HG03378 (cell line): ENCODE measurements around the gene SRGAP2B.
"Not testable (repeated sequence)": the region's sequence is repeated elsewhere in the genome, so short reads cannot be mapped to it uniquely, and the experiment has no call there.

Source experiments
- ATAC-seq: cut with Tn5 transposase; IDR thresholded peaks from one replicate; pipeline ENCODE4 v1.9.1; 2021; ENCODE audit warnings: mild to moderate bottlenecking, moderate library complexity; ENCODE audit not compliant: unreplicated experiment

The SRGAP2B gene

GRCh38 chr1:144961604-144962583 is 133.2 kb downstream of the SRGAP2B start:
- ATAC-seq: not testable (repeated sequence)

DNA sequence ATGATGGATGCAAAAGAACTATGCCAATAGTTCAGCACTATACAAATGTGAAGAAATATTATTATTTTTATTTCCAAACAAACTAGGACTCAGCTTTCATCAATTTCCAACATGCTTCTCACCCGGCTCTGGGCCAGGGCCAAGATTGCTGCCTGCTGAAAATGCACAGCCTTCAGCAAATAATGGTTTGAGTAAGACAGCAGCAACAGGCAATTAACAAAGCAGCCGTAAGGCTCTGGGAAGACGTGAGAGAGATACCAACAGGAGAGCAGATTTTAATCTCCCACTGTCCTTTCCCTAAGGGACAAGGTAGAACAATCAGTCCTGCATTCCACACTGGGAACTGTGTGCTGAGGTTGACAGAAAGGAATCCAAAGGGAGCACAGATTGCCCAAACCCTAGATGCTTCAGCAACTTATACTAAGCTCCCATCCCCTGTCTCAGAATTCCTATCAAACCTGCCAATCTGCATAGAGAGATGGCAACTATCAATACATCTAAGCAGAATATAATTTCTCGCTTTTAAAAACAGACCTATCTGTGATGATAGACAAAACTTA is 134.1 kb downstream of the SRGAP2B start:
- not testable (repeated sequence) for ATAC-seq

DNA sequence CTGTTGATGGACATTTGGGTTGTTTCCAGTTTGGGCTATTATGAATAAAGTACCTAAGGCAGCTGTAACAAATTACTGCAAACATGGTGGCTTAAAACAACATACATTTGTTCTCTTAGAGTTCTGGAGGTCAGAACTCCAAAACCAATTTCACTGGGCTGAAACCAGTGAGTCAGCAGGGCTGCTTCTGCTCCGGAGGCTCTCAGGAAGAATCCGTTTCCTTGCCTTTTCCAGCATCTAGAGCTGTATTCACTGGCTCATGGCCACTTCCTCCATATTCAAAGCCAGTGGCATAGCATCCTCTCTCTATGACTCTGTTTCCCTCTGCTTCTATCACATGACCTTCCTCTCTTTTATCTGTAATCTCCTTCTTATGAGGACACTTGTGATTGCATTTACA is 146.7 kb downstream of the SRGAP2B start:
- ATAC-seq: not testable (repeated sequence)

- not testable (repeated sequence) for ATAC-seq
Observed at GRCh38 chr1:144947495-144947894, 147.6 kb downstream of the SRGAP2B start.

DNA sequence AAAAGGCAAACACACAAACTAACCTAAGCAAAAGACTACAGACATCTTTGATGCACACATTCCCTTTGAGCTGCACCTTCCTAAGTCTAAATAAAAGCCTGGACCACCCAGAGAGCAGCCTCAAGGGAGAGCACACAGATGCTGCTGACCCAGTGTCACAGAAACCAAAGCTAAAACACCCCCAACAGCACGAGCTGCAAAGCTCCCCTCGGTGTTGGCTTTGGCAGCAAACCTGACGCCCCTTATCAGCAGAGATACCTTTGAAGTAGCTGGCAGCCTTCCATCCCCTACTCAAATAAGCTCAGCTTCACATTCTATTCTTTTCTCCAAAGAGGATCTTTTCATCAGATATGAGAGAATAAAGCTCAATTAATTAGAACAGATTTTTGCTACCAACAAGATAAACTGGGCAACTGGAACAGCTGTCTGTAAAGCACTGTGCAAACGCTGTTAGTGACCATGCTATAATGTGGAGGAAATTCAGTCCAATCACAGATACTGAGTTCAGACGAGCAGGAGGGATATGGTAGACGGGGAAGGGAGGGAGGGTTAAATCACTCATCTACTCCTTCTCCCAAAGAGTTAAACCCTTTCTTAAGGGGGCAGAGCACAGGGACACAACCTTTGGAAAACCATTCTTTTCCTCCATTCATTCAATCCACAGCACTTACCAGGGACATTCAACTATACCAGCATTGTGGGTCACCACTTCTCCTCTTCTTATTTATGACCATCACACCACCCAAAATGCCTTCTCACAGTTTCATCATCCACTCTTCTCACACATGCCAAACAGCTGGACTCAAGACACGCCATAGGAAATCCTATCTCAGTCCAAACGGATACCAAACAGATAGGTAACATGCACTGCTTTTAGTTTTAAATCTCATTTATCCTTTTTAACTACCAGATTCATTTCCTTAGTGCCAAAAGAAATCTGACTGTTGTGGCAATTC is 148.3 kb downstream of the SRGAP2B start:
- not testable (repeated sequence) for ATAC-seq

DNA sequence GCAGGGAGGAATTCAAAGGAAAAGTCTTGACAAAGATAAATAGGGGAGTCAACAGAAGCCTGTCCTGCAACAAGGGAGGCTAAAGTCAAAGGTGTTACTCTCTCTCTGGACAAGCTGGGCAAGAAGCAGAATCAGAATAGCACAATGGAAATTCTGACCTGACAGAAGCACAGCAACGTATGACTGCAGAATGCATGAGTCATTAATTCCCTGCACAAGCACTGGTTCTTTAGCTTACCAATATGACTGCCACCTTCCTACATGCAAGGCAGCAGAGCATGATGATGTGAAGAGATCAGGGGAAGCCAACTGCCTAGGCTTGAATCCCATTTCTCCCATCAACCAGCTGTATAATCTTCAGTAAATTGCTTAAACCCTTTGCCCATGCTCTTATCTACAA is 153.4 kb downstream of the SRGAP2B start:
- peak; percentile 89 for ATAC-seq

GRCh38 chr1:144940054-144940453 is 155.1 kb downstream of the SRGAP2B start:
- peak; percentile 68 for ATAC-seq

DNA sequence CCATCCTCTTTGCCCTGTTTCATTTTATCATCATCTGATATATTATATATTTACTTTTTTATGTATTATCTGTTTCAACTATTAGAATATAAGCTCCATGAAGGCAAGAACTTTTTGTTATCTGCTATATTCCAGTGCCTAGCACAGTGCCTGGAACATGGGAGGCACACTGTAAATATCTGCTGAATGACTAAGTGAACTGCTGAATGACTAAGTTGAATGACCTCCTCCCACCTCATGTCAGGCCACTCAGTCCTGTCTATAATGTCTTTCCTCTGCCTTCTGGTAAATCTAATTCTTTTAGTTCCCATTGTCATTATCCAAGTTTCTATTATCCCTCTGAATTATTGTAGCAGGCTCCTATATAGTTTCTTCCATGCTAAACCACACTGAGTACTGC is 156.5 kb downstream of the SRGAP2B start:
- not testable (repeated sequence) for ATAC-seq

- ATAC-seq: not testable (repeated sequence)
Observed at GRCh38 chr1:144936186-144936732, 158.9 kb downstream of the SRGAP2B start.

- ATAC-seq: not testable (repeated sequence)
Observed at GRCh38 chr1:144935310-144935709, 159.8 kb downstream of the SRGAP2B start.

DNA sequence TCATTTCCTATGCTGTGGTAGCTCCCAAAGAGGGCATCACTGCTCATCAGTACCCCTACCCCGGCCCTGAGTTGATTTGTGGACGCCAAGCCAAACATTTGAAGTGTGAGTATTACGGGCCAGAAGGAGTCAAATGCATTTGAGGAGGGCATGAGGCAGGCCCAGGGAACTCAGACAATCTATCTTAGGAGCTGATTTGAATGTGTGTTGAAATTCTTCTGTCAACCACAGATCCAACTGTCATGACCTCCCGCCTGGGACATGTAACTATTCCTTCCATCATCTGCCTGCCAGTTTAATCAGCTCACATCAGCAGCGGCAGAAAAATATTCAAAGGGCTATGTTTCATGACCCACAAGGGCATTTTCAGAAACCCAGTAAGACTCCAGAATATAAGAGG is 162.1 kb downstream of the SRGAP2B start:
- not testable (repeated sequence) for ATAC-seq

DNA sequence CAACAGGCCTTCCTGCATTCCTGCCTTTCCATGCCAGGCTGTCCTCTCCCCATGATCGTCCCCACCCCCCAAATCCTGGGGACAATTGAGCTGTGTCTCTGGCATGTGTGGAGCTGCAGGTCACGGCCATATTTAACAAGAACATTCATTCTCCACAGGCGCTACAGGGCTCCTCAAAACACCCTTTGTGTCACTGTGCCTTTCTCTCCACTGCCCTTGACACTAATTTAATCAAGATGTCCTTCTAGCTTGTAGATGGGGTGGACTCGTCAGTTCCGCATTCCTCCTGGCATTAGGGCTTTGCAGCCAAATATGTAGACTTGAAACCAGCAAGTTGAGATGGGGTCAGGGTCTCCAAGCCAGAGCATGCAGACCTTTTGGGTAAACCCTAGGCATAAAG is 163.0 kb downstream of the SRGAP2B start:
- ATAC-seq: not testable (repeated sequence)

- ATAC-seq: not testable (repeated sequence)
Observed at GRCh38 chr1:144931553-144931952, 163.6 kb downstream of the SRGAP2B start.

DNA sequence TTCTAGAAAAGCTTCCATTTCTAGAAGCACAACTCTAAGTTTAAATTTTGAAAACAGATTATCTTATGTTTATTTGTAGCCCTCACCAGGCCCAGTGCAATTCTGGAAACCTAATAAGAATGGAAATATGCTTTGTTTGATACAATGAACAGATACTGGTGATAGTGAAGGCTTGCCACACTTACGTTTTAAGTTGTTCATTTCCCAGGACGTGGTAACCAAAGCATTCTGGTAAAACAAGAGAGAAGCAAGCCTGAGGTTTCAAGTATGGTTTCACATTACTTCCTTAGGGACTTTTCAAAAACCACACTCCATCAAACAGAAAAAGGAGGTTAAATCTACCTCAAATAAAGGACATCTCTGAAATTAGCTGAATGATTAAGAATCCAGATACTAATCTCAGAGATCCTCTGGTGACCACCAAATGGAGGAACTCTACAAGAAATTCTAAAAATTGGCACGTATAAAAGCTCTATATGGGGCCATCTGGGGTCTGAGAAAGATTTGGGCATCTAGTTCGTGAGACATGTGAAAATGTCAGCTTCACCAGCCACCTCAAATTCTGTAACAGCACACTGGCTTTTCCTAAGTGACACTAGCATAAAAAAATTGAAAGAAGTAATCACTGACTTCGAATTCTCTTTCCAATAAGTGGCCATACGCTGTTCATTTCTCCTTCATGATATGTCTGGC is 164.9 kb downstream of the SRGAP2B start:
- ATAC-seq: not testable (repeated sequence)

DNA sequence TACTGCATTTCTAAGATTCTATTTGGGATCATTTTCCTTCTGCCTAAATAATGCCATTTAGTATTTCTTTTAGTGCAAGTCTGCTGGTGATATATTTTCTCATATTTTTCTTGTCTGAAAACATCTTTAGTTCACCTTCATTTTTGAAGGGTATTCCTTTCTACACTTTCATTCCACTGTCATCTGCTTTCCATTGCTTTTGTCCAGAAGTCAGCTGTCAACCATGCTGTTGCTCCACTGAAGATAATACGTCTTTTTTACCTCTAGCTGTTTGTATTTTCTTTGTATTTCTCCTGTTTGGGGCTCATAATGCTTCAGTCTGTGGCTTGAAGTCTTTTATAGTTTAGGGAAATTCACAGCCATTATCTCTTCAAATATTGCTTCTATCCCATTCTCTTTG is 167.8 kb downstream of the SRGAP2B start:
- ATAC-seq: not testable (repeated sequence)

DNA sequence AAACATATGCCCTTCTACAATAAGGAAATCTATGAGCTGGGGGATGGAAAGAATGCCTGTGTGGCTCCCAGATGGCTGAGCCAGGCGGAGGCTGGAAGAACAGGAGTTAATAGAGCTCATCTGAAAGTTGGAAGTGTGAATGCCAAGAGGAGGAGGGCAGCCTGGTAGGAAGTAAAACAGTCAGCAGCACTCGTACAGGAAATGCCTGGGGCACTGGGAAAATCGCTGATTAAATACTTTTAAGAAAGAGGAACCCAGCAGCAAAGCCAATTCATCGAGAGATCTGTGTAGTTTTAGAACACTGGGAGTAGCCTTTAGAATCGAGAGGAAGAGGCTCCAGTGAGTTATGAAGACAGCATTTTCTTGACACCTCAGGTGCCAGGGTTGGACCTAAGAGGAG is 171.5 kb downstream of the SRGAP2B start:
- ATAC-seq: not testable (repeated sequence)

DNA sequence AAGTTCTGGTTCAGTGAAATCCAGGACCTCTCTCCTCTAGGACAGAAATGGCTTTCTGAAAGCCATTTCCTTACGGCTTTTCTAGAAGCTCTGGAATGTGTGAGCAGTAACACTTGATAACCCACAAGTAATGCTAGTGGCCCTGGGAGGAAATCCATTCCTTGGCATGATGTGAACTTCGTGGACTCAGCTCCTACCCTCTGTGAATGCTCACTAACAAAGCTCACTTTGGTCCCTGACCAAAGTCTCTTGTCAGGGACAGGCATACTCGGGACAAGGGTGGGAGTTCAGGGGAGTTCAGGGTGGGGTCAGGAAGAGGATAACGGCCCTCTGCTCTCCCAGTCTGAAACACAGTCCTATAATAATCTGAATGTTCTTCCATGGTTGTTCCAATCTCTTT is 172.3 kb downstream of the SRGAP2B start:
- not testable (repeated sequence) for ATAC-seq

GRCh38 chr1:144919106-144919505 is 176.0 kb downstream of the SRGAP2B start:
- ATAC-seq: not testable (repeated sequence)

DNA sequence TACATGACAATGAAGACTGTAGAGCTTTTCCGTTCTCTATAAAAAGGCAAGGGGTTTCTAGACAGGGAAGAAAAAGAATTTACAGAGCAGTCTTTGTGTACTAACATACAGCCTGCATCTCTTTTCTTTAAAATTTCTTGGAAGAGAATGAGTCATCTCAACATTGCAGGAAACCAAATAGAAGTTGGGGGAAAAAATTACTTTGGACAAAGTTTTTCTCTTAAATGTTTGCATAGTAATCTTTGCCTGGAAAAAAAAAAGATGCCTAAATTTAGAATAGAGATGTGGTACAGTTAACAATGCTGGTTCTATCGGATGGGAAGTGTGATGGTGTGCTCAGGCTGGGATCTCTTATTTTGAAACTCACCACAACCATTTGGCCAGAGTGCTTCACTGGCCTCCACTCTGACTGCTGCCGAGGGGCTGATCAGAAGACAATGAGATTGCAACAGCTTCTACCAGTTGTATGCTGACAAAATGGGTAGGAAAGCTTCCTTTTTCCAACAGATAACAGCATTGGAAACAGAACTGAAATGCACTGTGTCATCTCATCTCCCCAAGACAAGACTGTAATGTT is 177.0 kb downstream of the SRGAP2B start:
- not testable (repeated sequence) for ATAC-seq
